ENCODE measurements around the gene STRA6.

Gene STRA6

GRCh38 chr15:74193299-74193718 lies 9.3 kb downstream of the STRA6 start:
- DNase-seq (ENCODE audit: low read depth): peak; percentile 80
- TF ChIP-seq, protein P1, sequence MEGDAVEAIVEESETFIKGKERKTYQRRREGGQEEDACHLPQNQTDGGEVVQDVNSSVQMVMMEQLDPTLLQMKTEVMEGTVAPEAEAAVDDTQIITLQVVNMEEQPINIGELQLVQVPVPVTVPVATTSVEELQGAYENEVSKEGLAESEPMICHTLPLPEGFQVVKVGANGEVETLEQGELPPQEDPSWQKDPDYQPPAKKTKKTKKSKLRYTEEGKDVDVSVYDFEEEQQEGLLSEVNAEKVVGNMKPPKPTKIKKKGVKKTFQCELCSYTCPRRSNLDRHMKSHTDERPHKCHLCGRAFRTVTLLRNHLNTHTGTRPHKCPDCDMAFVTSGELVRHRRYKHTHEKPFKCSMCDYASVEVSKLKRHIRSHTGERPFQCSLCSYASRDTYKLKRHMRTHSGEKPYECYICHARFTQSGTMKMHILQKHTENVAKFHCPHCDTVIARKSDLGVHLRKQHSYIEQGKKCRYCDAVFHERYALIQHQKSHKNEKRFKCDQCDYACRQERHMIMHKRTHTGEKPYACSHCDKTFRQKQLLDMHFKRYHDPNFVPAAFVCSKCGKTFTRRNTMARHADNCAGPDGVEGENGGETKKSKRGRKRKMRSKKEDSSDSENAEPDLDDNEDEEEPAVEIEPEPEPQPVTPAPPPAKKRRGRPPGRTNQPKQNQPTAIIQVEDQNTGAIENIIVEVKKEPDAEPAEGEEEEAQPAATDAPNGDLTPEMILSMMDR (conservative IDR thresholded peaks at IDR 0.05; ENCODE audit: low read length): no peak

GRCh38 chr15:74192751-74193150 lies 9.8 kb downstream of the STRA6 start:
- no peak for DNase-seq (ENCODE audit: low read depth)
- TF ChIP-seq, protein P1 (conservative IDR thresholded peaks at IDR 0.05; ENCODE audit: low read length): no peak
- no peak overlapping the region for H3K4me3 ChIP-seq (ENCODE audit: low read length)

More at GRCh38 chr15:74193299-74193718, 9.3 kb downstream of the STRA6 start:
- no peak overlapping the region for H3K4me3 ChIP-seq (ENCODE audit: low read length)

GRCh38 chr15:74191798-74192197 lies 10.8 kb downstream of the STRA6 start:
- no peak for DNase-seq (ENCODE audit: low read depth)
- no peak overlapping the region for H3K4me3 ChIP-seq (ENCODE audit: low read length)
- TF ChIP-seq, protein P1 (conservative IDR thresholded peaks at IDR 0.05; ENCODE audit: low read length): no peak

- DNase-seq (ENCODE audit: low read depth): no peak
- TF ChIP-seq, protein P1 (conservative IDR thresholded peaks at IDR 0.05; ENCODE audit: low read length): no peak
Observed at GRCh38 chr15:74188216-74188615, 14.4 kb downstream of the STRA6 start.

DNA sequence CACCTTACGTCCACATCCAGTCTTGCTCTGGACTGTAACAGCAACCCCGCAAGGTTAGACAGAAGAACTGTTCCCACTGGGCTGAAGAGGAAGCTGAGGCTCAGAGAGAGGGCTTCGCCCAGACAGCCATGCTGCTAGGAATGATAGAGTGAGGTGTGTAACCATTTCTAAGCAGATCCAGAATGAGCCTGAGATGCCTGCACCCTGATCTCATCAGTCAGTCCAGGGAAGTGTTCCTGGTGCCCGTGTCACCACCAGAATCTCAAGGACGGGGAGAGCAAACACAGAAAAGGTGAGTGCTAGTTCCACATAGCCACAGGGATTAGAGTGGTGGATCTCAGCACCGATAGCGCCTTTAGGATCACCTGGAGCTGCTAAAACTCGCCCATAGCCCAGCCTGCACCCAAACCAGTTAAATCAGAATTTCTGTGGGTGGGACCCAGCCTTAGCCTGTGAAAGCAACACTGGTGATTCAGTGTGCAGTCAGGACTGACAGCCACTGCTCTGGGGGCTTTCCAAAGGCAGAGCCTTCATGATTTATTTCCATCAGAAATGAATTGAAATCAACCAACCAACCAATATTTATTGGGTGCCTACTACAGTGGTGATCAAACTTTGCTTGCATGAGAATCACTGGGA lies 16.8 kb downstream of the STRA6 start:
- no peak for DNase-seq (ENCODE audit: low read depth)
- TF ChIP-seq, protein P1 (conservative IDR thresholded peaks at IDR 0.05; ENCODE audit: low read length): no peak
- H3K4me3 ChIP-seq (ENCODE audit: low read length): no peak overlapping the region

More at GRCh38 chr15:74188216-74188615, 14.4 kb downstream of the STRA6 start:
- no peak overlapping the region for H3K4me3 ChIP-seq (ENCODE audit: low read length)

GRCh38 chr15:74184582-74185091 lies 17.9 kb downstream of the STRA6 start:
- no peak overlapping the region for H3K4me3 ChIP-seq (ENCODE audit: low read length)
- TF ChIP-seq, protein P1 (conservative IDR thresholded peaks at IDR 0.05; ENCODE audit: low read length): no peak
- DNase-seq (ENCODE audit: low read depth): no peak

- TF ChIP-seq, protein P1 (conservative IDR thresholded peaks at IDR 0.05; ENCODE audit: low read length): no peak
- no peak for DNase-seq (ENCODE audit: low read depth)
- H3K4me3 ChIP-seq (ENCODE audit: low read length): no peak overlapping the region
Observed at GRCh38 chr15:74182131-74182530, 20.5 kb downstream of the STRA6 start.
